GM18498 (cell line): ENCODE data around the gene PTGER3.
"Not testable (repeated sequence)": the region's sequence is repeated elsewhere in the genome, so short reads cannot be mapped to it uniquely, and the experiment has no call there.

Source experiments
- ATAC-seq: cut with Tn5 transposase; IDR thresholded peaks from one replicate; pipeline ENCODE4 v1.9.1; 2021; ENCODE audit warnings: mild to moderate bottlenecking, moderate library complexity; ENCODE audit not compliant: unreplicated experiment

The PTGER3 gene

DNA sequence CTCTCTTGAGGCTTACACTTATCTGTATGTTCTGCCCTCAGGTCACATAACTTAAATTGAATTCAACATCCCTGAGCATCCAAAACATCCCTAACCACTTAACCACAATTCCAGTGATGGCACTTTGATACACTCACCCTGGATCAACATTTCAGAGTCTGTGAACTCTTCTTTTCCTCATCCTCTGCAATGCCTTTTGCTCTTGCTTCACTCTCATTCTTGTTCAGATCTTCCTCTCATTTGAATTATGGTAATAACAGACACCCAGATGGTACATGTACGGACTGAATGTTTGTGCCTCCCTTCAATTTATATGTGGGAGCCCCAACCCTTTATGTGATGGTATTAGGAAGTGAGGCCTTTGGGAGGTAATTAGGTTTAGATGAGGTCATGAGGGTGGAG lies 33.4 kb downstream of the PTGER3 start:
- no peak for ATAC-seq

DNA sequence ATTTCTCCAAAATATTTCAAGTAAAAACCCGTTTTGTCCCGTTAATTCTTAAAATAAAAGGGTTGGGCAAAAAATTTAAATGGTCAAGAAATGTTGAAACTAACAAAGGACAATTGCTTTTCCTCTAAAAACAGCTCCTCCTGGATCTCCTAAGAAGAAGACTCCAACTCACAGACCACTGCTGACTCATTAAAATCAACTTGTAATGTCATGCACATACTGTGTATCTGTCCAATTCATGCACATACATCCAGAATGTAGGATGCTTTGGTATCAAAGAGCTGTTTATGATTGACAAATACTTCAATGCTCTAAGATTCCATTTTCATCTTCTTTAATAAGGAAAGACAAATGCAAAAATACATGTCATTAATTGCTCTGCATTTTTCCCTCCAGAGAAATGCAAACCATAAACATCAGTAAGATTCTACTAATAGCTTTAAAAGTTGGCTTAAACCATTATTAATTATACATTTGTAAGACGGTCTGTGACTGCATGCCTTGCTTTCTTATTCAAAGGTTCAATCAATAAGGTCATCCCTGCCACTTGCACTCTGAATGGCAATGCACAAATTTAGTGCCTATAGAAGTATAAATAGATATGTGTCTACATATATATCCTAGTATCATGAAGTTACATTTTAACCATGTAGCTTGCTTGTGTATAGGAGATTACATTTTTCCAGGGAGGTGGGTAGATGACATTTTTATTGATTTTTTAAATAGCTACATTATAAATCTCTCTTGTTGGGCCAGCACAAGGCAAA lies 44.7 kb downstream of the PTGER3 start:
- no peak for ATAC-seq

DNA sequence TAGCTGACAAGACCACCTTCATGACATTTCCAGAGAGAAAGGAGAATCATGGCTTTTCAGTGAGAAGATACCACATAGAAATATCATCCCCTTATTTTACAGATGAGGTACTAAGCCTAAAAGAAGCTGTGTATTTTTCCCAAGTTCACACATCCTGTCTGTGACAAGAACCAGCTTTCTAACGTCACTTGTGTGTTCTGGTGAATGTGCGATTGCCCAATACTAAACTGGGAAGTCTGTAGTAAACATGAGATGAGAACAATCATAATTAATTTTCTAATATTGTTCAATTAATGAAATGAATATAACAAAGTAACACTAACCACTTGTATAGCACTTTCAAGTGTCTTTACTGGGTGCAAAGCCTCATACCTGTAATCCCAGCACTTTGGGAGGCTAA lies 46.0 kb downstream of the PTGER3 start:
- ATAC-seq = no peak

GRCh38 chr1:70997793-70998192 lies 49.8 kb downstream of the PTGER3 start:
- no peak for ATAC-seq

DNA sequence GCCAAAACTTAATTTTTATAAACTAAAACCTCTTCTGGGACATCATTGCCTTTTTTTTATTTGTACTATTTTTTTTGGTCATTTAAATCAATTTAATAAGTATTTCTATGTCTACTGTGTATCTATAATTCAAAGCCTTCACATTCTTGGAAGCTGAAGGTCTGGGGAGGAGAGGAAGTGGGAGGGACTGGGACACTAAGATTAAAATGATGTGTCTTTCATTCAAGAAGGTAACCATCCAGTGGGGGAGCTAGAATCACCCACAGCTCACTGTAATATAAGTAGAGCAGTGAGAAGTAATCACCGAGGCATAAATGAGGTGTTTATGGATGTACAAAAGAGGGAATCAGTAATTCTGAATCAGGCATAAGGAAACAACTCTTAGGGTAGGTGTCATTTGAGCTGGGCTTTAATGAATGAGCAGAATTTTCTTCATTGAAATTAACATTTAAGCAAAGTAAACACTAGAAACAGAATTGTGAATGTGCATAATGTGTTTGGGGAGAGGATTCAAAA lies 52.8 kb downstream of the PTGER3 start:
- ATAC-seq = no peak

GRCh38 chr1:70993798-70994197 lies 53.8 kb downstream of the PTGER3 start:
- no peak for ATAC-seq

- ATAC-seq = no peak
Measured at GRCh38 chr1:70992521-70992920, 55.1 kb downstream of the PTGER3 start.

DNA sequence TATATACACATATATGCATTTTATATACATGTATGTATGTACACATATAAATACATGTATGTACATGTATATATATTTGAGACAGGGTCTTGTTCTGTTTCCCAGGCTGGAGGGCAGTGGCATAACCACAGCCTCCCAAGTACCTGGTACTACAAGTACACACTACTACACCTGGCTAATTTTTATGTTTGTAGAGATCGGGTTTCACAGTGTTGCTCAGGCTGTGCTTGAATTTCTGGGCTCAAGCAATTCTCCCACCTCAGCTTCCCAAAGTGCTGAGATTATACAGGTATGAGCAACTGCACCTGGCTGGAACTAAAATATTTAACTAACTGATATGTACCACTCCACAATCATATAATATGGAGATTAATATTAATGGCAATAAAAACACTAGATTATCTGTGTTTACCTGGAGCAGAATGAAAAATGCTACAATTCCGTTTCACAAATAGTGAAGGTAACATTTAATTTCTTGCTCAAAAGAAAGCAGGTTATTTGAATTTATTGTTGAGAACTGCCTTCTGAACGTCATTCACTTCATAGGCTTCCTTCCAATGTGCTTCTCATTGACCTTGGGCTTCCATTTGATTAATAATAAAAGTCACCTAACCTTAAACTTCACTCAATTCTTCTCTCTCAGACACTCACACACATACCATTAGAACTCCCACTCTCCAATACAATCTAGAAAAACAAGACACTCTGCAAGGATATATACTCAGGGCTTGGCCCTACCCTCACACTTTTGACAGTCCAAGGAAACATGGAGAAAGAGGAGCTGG lies 57.0 kb downstream of the PTGER3 start:
- ATAC-seq = no peak

DNA sequence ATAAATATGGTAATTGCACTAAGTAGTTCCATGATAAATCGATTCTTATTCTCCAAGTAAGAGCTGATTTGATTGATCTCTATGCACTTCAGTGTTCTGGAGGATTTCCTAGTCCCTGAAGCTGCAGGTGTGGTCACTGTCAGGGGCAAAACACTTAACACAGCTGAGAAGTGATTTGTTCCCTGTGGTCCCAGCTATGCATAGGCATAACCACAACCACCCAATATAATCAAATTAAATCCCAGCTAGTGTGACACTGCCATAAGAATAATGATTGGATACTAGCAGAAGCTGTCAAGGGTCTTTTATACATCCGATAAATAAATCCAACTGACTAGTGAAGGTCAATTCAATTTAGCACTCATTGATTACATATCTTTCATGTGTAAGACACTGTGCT lies 60.1 kb downstream of the PTGER3 start:
- no peak for ATAC-seq

DNA sequence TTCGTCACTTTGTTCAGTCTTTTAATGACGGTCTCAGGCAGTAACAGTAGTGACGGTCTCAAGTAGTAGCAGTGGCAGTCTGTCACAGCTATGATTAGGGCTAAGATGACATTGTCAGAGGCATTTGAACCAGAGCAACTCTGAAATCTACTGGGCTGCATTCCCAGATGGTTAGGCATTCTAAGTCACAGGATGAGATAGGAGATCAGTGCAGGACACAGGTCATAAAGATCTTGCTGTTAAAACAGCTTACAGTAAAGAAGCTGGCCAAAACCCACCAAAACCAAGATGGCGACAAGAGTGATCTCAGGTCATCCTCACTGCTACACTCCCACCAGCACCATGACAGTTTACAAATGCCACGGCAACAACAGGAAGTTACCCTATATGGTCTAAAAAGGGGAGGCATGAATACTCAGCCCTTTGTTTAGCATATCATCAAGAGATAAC lies 61.8 kb downstream of the PTGER3 start:
- not testable (repeated sequence) for ATAC-seq

GRCh38 chr1:70985278-70985677 lies 62.3 kb downstream of the PTGER3 start:
- not testable (repeated sequence) for ATAC-seq

- ATAC-seq = no peak
Measured at GRCh38 chr1:70980361-70980760, 67.3 kb downstream of the PTGER3 start.

GRCh38 chr1:70979881-70980280 lies 67.7 kb downstream of the PTGER3 start:
- no peak for ATAC-seq

DNA sequence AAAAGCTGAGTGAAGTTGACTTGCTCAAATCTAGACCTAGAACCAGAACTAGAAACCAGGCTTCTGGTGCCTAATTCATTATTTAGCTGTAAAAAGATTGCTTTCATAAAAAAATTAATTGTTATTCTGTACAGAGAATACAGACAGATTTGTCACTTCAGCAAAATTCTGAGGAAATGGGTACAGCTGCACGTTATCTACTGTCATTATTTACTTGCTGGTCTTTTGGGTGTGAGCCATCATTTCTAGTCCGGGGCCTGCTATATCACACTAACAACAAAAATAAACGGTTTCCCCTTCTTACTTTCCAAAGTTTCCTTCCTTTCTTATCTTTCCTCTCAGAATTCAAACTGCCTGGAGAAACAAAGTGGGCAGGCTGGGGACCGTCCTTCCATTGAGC lies 68.3 kb downstream of the PTGER3 start:
- no peak for ATAC-seq

- no peak for ATAC-seq
Measured at GRCh38 chr1:70978623-70979022, 69.0 kb downstream of the PTGER3 start.

DNA sequence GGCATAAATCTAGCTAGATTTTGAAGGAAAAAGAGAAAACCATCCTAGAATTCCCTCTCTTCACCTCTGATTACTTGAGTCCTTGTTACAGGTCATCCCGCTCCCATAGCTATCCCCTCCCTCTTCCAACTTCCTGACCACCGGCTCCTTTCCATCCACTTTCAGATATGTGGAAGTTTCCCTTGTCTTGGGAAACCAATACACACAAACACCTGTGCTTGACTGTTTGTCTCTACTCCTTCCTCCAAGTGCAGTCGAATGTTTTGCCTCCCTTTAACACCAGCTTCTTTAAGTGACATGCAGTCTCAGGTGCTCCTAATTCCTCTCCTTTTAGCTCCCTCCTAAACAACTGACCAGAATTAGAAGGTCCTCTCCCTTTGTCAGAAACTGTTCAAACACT lies 70.0 kb downstream of the PTGER3 start:
- no peak for ATAC-seq

- ATAC-seq = no peak
Measured at GRCh38 chr1:70977041-70977440, 70.6 kb downstream of the PTGER3 start.

- no peak for ATAC-seq
Measured at GRCh38 chr1:70973754-70974153, 73.9 kb downstream of the PTGER3 start.

DNA sequence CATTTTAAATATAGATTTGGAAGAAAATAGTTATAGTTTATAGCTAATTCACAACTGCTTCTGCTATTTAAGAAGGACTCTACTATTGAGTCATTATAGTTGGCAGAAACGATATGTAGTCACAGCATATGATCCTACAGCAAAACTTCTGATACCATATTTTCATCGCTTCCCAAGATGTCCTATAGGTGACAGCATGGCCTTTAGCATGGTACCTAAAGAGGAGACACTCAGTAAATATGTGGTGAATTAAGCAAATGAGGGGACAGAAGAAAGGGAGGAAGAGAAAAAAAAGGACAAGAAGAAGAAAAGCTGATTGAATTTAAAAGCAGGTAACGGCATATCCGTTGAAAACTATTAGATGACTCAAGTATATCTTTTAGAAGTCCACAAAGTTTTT lies 77.2 kb downstream of the PTGER3 start:
- no peak for ATAC-seq

DNA sequence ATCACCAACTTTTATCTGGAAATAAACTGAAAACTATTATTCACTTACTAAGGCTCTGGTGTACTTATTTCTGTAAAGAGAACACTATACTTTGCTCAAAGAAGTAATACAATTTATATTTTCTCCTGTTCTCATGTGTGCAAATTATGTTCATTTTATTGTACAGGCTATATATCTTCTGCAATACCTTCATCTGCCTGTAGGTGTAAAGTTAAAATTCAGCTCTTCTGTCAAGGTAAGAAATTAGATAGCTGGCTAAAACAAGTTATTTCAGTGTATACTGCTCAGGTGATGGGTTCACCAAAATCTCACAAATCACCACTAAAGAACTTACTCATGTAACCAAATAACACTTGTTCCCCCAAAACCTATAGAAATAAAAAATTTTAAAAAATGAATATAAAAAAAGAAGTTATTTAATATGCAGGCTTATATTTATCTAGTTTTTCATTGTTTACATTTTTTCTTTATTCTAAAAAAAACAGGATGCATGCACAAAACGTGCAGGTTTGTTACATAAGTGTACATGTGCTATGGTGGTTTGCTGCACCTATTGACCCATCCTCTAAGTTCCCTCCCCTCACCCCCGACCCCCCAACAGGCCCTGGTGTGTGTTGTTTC lies 81.5 kb downstream of the PTGER3 start:
- ATAC-seq = no peak

DNA sequence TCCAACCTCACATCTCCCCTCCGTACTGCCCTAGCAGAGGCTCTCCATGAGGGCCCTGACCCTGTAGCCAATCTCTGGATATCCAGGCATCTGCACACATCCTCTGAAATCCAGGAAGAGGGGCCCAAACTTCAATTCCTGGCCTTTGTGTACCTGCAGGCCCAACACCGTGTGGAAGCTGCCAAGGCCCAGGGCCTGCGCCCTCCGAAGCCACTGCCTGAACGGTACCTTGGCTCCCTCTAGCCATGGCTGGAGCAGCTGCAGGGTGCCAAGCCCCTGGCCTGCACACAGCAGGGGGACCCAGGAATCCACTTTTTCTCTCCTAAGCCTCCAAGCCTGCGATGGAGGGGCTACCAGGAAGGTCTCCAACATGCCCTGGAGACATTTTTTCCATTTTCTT lies 84.2 kb downstream of the PTGER3 start:
- no peak for ATAC-seq
